PC-3 (cell line): ENCODE measurements around the gene TNFAIP3. TPM values are rescaled to one million over a fixed set of nuclear protein-coding genes. Genes with fewer than 3 reads are reported as not detected.
"Not testable (repeated sequence)": the region's sequence is repeated elsewhere in the genome, so short reads cannot be mapped to it uniquely, and the experiment has no call there.

Experiments used
- ATAC-seq: fragments of 200-7000 bp; cut with Tn5 transposase; 2 replicates; pipeline ENCODE4 v1.9.1; 2020; ENCODE audit warnings: mild to moderate bottlenecking, moderate library complexity
- BruUV-seq: library from RNA; stranded (reverse); fragments of 400-500 nt; replicated peaks from 2 replicates; lab custom pipeline; 2021; lab: Mats Ljungman, UMichigan
- CTCF ChIA-PET: fragments of 300-600 bp; sonication (Branson Sonifier 250); formaldehyde crosslinking; loops from one replicate; lab custom pipeline; 2022; ENCODE audit warnings: antibody characterized with exemption; lab: Charles Lee
- POLR2A ChIA-PET: fragments of 300-600 bp; sonication (Branson Sonifier 250); formaldehyde crosslinking; loops from one replicate; lab custom pipeline; 2022; ENCODE audit warnings: antibody characterized with exemption; ENCODE audit not compliant: unreplicated experiment; lab: Charles Lee
- DNase-seq: peaks from one replicate; pipeline ENCODE4 v3.0.0-alpha.2; 2015
- H2AFZ ChIP-seq: fragments of 300-600 bp; sonication (generic); 2 replicates; pipeline ENCODE4 v1.6.0; 2016; ENCODE audit warnings: antibody characterized with exemption, low read length
- H3F3A ChIP-seq: fragments of 300-600 bp; sonication (generic); one replicate; pipeline ENCODE4 v1.6.0; 2017; ENCODE audit warnings: antibody characterized with exemption, low read length, control low read depth, mild to moderate bottlenecking; ENCODE audit not compliant: unreplicated experiment
- H3K27ac ChIP-seq: fragments of 300-600 bp; sonication (generic); 2 replicates; pipeline ENCODE4 v1.5.1; 2016; ENCODE audit warnings: mild to moderate bottlenecking, low read length
- H3K27me3 ChIP-seq: fragments of 300-600 bp; sonication (generic); 2 replicates; pipeline ENCODE4 v1.6.1; 2016; ENCODE audit warnings: low read length, mixed read lengths
- H3K36me3 ChIP-seq: fragments of 300-600 bp; sonication (generic); 2 replicates; pipeline ENCODE4 v1.6.1; 2016; ENCODE audit warnings: low read depth, mixed run types, low read length, mixed read lengths
- H3K4me1 ChIP-seq: fragments of 300-600 bp; sonication (generic); 2 replicates; pipeline ENCODE4 v1.5.1; 2016; ENCODE audit warnings: low read length; ENCODE audit not compliant: insufficient read depth
- H3K4me2 ChIP-seq: fragments of 300-600 bp; sonication (generic); 2 replicates; pipeline ENCODE4 v1.6.0; 2016; ENCODE audit warnings: low read length
- H3K4me3 ChIP-seq: fragments of 300-600 bp; sonication (generic); 2 replicates; pipeline ENCODE4 v1.5.1; 2016; ENCODE audit warnings: mild to moderate bottlenecking, low read length, mixed read lengths
- H3K79me2 ChIP-seq: fragments of 300-600 bp; sonication (generic); 2 replicates; pipeline ENCODE4 v1.6.1; 2017; ENCODE audit warnings: low read length, mixed read lengths
- H3K9ac ChIP-seq: fragments of 300-600 bp; sonication (generic); 2 replicates; pipeline ENCODE4 v1.6.0; 2016; ENCODE audit warnings: mild to moderate bottlenecking, low read length
- H3K9me2 ChIP-seq: fragments of 300-600 bp; sonication (generic); replicated peaks from 2 replicates; pipeline ENCODE4 v1.6.1; 2016; ENCODE audit warnings: mixed run types, low read length, mixed read lengths
- H3K9me3 ChIP-seq: fragments of 300-600 bp; sonication (generic); 2 replicates; pipeline ENCODE4 v1.6.1; 2016; ENCODE audit warnings: low read length, mixed read lengths
- H4K20me1 ChIP-seq: fragments of 300-600 bp; sonication (generic); 2 replicates; pipeline ENCODE4 v1.6.1; 2016; ENCODE audit warnings: low read length, mixed read lengths
- CTCF ChIP-seq: fragments of 300-600 bp; sonication (generic); conservative IDR thresholded peaks from 2 replicates; pipeline ENCODE4 v1.5.1; 2017; ENCODE audit warnings: antibody characterized with exemption, low read depth, mild to moderate bottlenecking, low read length
- EZH2 ChIP-seq: fragments of 300-600 bp; sonication (generic); IDR thresholded peaks from one replicate; pipeline ENCODE4 v1.6.1; 2017; ENCODE audit warnings: antibody characterized with exemption, mild to moderate bottlenecking, low read length; ENCODE audit not compliant: unreplicated experiment
- EZH2phosphoT487 ChIP-seq: fragments of 300-600 bp; sonication (generic); IDR thresholded peaks from 2 replicates; pipeline ENCODE4 v1.6.1; 2018; ENCODE audit warnings: mild to moderate bottlenecking, antibody characterized with exemption, low read length, borderline replicate concordance
- intact Hi-C: fragments of 100-400 bp; cut with micrococcal nuclease; formaldehyde crosslinking; loops from 2 replicates; pipeline ENCODE4 v1.9.0; 2023
- total RNA-seq: library from RNA; depleted of rRNA; stranded (reverse); fragments of >200 nt; gene quantifications from 2 replicates; pipeline ENCODE4 v1.2.3, GENCODE V29; 2014

The TNFAIP3 gene
- total RNA-seq, 1 experiment from 2014 or later, result 21.9 TPM

GRCh38 chr6:137886226-137886625 lies 19.2 kb downstream of the TNFAIP3 start:
- H3K79me2 ChIP-seq, BruUV-seq, H3K4me1 ChIP-seq, H4K20me1 ChIP-seq, POLR2A ChIA-PET, H3K27ac ChIP-seq, H3K36me3 ChIP-seq, DNase-seq, H3K4me2 ChIP-seq, ATAC-seq, H3K4me3 ChIP-seq, H3K9me2 ChIP-seq, H3K9ac ChIP-seq, H2AFZ ChIP-seq, intact Hi-C loops, CTCF ChIA-PET, H3K27me3 ChIP-seq, H3K9me3 ChIP-seq, H3F3A ChIP-seq: not testable (repeated sequence)

GRCh38 chr6:137890983-137891537 lies 24.0 kb downstream of the TNFAIP3 start:
- no peak overlapping the region for H3K9ac ChIP-seq
- POLR2A ChIA-PET, result no interaction called here
- TF ChIP-seq EZH2, result no peak
- TF ChIP-seq CTCF, result no peak
- TF ChIP-seq EZH2phosphoT487, result no peak
- H3K4me3 ChIP-seq, result no peak overlapping the region
- no peaks in the 10 kb centered on the region for H3K79me2 ChIP-seq
- no peaks in the 10 kb centered on the region for H3K36me3 ChIP-seq
- no peak overlapping the region for H3K27ac ChIP-seq
- H3K4me2 ChIP-seq, result no peak overlapping the region
- H3K9me3 ChIP-seq, result no peaks in the 10 kb centered on the region
- H2AFZ ChIP-seq, result no peak overlapping the region
- no peaks in the 10 kb centered on the region for H3F3A ChIP-seq
- no peak for DNase-seq
- peaks cover 17% of the 10 kb centered on the region for H3K4me1 ChIP-seq
- H3K9me2 ChIP-seq, result no peaks in the 10 kb centered on the region
- no peak for ATAC-seq
- no peaks in the 10 kb centered on the region for H3K27me3 ChIP-seq
- BruUV-seq, result no TSS peak
- CTCF ChIA-PET, result interaction anchor here (0.5 kb wide), 1 partner anchor 86 kb away, joined by 5 read pairs; no protein-coding TSS in a partner anchor
- no peaks in the 10 kb centered on the region for H4K20me1 ChIP-seq
- intact Hi-C loops, result no loop called here

GRCh38 chr6:137892271-137892708 lies 25.2 kb downstream of the TNFAIP3 start:
- Histone ChIP-seq H3K9me3 (no peaks in the 10 kb centered on the region), H4K20me1 (no peaks in the 10 kb centered on the region), H3K4me3 (no peak overlapping the region), H3F3A (no peaks in the 10 kb centered on the region), H3K36me3 (no peaks in the 10 kb centered on the region), H3K4me1 (peaks cover 17% of the 10 kb centered on the region), H3K9ac (no peak overlapping the region), H3K79me2 (no peaks in the 10 kb centered on the region), H2AFZ (no peak overlapping the region), H3K27me3 (no peaks in the 10 kb centered on the region), H3K4me2 (no peak overlapping the region), H3K9me2 (no peaks in the 10 kb centered on the region), H3K27ac (no peak overlapping the region)
- ChIA-PET CTCF (no interaction called here), POLR2A (no interaction called here)
- intact Hi-C loops, result no loop called here
- BruUV-seq, result no TSS peak
- TF ChIP-seq EZH2phosphoT487 (no peak), EZH2 (no peak), CTCF (no peak)
- ATAC-seq, result no peak
- DNase-seq, result no peak
